ENCODE measurements around the gene DLG1. TPM values are rescaled to one million over a fixed set of nuclear protein-coding genes. Genes with fewer than 3 reads are reported as not detected.

DLG1 gene
- polyA plus RNA-seq, 1 donor from 2014 or later = 43.9 TPM

DNA sequence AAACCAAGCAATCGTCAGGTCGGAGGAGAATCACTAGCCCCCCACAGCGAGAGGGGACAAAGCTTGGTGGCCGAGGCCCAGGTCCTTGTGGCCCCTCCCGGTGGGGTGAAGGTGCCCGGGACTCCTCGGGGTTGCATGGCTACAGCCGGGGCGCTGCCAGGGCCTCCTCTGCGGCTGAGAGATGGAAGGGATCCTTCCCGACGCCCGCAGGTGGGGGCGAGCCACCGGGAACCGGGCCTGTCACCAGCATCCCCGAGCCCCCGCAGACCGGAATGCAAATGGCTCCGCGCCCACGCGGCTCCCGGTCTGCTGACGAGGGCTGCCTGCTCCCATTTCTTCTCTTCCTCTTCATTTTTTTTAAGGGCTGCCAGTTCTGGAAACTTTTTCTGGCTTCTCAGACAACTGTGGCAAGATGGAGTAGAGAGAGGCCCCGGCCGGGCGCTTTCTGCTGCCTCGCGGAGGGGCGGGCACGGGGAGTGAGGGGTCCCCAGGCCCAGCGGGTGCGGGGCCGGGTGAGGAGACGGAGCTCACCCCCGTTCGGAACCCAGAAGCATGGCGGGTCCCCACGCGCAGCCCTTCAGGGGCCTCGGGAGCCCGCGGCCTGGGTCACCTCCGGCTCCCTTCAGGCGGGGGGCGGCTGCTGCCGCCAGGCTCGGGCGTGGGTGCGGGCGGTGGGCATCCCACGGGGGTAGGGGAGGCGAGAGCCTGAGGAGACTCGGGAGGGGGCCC, 296.3 kb downstream of the DLG1 start:
- Histone ChIP-seq H3K9me2 (ENCODE audit: insufficient read depth, low read length) (no peaks in the 10 kb centered on the region), H3F3A (ENCODE audit: insufficient read depth, low read length, poor library complexity, severe bottlenecking) (no peaks in the 10 kb centered on the region), H3K4me2 (ENCODE audit: low read length) (no peak overlapping the region), H4K20me1 (ENCODE audit: insufficient read depth) (no peaks in the 10 kb centered on the region), H3K27me3 (ENCODE audit: insufficient read depth, low read depth, low read length) (peaks cover 4% of the 10 kb centered on the region), H3K9ac (ENCODE audit: low read length) (no peak overlapping the region), H3K4me3 (ENCODE audit: low read length) (no peak overlapping the region), H3K27ac (ENCODE audit: low read length) (no peak overlapping the region), H3K79me2 (replicated peaks; ENCODE audit: insufficient read depth, low read length) (no peaks in the 10 kb centered on the region), H3K36me3 (ENCODE audit: insufficient read depth, low read length) (no peaks in the 10 kb centered on the region), H3K9me3 (ENCODE audit: low read length) (no peaks in the 10 kb centered on the region), H2AFZ (ENCODE audit: low read depth, low read length) (no peak overlapping the region)
- no peak for TF ChIP-seq TAF1 (IDR thresholded peaks at IDR 0.05; ENCODE audit: low read depth)
- no peak for TF ChIP-seq EZH2 (IDR thresholded peaks at IDR 0.05; ENCODE audit: borderline replicate concordance, insufficient read depth, low read length, poor library complexity, severe bottlenecking)
- no peak for TF ChIP-seq RAD21 (conservative IDR thresholded peaks at IDR 0.05)
- TF ChIP-seq POLR2AphosphoS5 (IDR thresholded peaks at IDR 0.05) = no peak
- TF ChIP-seq, protein P1, sequence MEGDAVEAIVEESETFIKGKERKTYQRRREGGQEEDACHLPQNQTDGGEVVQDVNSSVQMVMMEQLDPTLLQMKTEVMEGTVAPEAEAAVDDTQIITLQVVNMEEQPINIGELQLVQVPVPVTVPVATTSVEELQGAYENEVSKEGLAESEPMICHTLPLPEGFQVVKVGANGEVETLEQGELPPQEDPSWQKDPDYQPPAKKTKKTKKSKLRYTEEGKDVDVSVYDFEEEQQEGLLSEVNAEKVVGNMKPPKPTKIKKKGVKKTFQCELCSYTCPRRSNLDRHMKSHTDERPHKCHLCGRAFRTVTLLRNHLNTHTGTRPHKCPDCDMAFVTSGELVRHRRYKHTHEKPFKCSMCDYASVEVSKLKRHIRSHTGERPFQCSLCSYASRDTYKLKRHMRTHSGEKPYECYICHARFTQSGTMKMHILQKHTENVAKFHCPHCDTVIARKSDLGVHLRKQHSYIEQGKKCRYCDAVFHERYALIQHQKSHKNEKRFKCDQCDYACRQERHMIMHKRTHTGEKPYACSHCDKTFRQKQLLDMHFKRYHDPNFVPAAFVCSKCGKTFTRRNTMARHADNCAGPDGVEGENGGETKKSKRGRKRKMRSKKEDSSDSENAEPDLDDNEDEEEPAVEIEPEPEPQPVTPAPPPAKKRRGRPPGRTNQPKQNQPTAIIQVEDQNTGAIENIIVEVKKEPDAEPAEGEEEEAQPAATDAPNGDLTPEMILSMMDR (IDR thresholded peaks at IDR 0.05; ENCODE audit: poor library complexity, severe bottlenecking) = no peak
- TF ChIP-seq, protein P2, sequence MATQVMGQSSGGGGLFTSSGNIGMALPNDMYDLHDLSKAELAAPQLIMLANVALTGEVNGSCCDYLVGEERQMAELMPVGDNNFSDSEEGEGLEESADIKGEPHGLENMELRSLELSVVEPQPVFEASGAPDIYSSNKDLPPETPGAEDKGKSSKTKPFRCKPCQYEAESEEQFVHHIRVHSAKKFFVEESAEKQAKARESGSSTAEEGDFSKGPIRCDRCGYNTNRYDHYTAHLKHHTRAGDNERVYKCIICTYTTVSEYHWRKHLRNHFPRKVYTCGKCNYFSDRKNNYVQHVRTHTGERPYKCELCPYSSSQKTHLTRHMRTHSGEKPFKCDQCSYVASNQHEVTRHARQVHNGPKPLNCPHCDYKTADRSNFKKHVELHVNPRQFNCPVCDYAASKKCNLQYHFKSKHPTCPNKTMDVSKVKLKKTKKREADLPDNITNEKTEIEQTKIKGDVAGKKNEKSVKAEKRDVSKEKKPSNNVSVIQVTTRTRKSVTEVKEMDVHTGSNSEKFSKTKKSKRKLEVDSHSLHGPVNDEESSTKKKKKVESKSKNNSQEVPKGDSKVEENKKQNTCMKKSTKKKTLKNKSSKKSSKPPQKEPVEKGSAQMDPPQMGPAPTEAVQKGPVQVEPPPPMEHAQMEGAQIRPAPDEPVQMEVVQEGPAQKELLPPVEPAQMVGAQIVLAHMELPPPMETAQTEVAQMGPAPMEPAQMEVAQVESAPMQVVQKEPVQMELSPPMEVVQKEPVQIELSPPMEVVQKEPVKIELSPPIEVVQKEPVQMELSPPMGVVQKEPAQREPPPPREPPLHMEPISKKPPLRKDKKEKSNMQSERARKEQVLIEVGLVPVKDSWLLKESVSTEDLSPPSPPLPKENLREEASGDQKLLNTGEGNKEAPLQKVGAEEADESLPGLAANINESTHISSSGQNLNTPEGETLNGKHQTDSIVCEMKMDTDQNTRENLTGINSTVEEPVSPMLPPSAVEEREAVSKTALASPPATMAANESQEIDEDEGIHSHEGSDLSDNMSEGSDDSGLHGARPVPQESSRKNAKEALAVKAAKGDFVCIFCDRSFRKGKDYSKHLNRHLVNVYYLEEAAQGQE (IDR thresholded peaks at IDR 0.05; ENCODE audit: borderline replicate concordance) = no peak
- no peak for TF ChIP-seq SMC3 (conservative IDR thresholded peaks at IDR 0.05; ENCODE audit: poor library complexity)
- TF ChIP-seq EP300 (conservative IDR thresholded peaks at IDR 0.05; ENCODE audit: poor library complexity, severe bottlenecking) = no peak
- TF ChIP-seq MXI1 (conservative IDR thresholded peaks at IDR 0.05; ENCODE audit: poor library complexity, severe bottlenecking) = no peak

DNA sequence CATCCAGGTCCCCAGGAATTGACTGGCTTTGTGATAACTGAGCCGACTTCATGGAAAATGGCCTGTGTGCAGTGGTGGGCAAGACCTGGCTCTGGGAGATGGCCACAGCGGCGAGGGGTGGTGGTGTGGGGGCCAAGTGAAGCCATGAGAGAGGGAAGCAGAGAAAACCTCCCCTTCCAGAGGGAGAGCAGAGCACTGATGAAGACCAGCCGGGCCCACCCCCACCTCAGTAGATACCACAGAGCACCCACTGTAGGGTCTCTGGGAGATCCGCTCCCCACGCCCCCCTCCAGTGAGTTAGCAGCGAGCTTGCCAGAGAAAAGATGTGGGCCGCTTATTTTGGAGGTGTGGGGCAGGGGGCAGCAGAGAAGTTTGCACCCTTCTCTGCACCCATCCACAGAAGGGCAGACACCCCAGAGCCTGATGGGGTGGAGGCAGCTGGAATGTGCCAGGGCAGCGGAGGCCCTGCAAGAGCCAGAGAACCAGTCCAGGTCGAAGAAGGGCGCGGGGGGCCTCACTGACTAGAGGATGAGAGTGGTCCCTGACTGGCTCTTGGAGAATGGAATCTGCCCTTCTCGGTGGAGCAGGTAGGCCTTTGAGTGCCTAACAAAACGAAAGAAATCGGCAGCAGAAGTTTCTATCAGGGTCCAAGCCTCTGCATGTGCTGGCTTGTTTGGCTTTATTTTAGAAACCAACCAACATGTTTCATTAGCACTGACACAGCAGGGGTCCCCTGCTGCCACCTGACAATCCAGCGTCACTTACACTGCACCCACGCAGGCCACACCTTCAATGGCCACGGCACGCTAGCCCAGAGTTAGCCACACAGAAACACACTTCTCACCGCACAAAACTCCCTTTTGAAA, 297.1 kb downstream of the DLG1 start:
- Histone ChIP-seq H3K9me2 (ENCODE audit: insufficient read depth, low read length) (no peaks in the 10 kb centered on the region), H3K9me3 (ENCODE audit: low read length) (no peaks in the 10 kb centered on the region), H3K27me3 (ENCODE audit: insufficient read depth, low read depth, low read length) (peaks cover 4% of the 10 kb centered on the region), H3K9ac (ENCODE audit: low read length) (no peak overlapping the region), H4K20me1 (ENCODE audit: insufficient read depth) (no peaks in the 10 kb centered on the region), H3K36me3 (ENCODE audit: insufficient read depth, low read length) (no peaks in the 10 kb centered on the region), H3K4me3 (ENCODE audit: low read length) (no peak overlapping the region), H3K4me2 (ENCODE audit: low read length) (no peak overlapping the region), H3K79me2 (replicated peaks; ENCODE audit: insufficient read depth, low read length) (no peaks in the 10 kb centered on the region), H3F3A (ENCODE audit: insufficient read depth, low read length, poor library complexity, severe bottlenecking) (no peaks in the 10 kb centered on the region), H3K27ac (ENCODE audit: low read length) (no peak overlapping the region), H2AFZ (ENCODE audit: low read depth, low read length) (no peak overlapping the region)
- TF ChIP-seq, protein P1 (IDR thresholded peaks at IDR 0.05; ENCODE audit: poor library complexity, severe bottlenecking) = no peak
- TF ChIP-seq MXI1 (conservative IDR thresholded peaks at IDR 0.05; ENCODE audit: poor library complexity, severe bottlenecking) = no peak
- no peak for TF ChIP-seq EP300 (conservative IDR thresholded peaks at IDR 0.05; ENCODE audit: poor library complexity, severe bottlenecking)
- no peak for TF ChIP-seq EZH2 (IDR thresholded peaks at IDR 0.05; ENCODE audit: borderline replicate concordance, insufficient read depth, low read length, poor library complexity, severe bottlenecking)
- no peak for TF ChIP-seq SMC3 (conservative IDR thresholded peaks at IDR 0.05; ENCODE audit: poor library complexity)
- no peak for TF ChIP-seq RAD21 (conservative IDR thresholded peaks at IDR 0.05)
- TF ChIP-seq, protein P2 (IDR thresholded peaks at IDR 0.05; ENCODE audit: borderline replicate concordance) = no peak
- no peak for TF ChIP-seq POLR2AphosphoS5 (IDR thresholded peaks at IDR 0.05)
- no peak for TF ChIP-seq TAF1 (IDR thresholded peaks at IDR 0.05; ENCODE audit: low read depth)

All from neural cell (in vitro differentiated cells).